HG03469 (cell line): ENCODE data around the gene OTOS.

Experiments
- ATAC-seq: cut with Tn5 transposase; IDR thresholded peaks from one replicate; pipeline ENCODE4 v1.9.1; 2021; ENCODE audit warnings: mild to moderate bottlenecking, moderate library complexity, moderate number of reproducible peaks; ENCODE audit not compliant: unreplicated experiment

The OTOS gene

DNA sequence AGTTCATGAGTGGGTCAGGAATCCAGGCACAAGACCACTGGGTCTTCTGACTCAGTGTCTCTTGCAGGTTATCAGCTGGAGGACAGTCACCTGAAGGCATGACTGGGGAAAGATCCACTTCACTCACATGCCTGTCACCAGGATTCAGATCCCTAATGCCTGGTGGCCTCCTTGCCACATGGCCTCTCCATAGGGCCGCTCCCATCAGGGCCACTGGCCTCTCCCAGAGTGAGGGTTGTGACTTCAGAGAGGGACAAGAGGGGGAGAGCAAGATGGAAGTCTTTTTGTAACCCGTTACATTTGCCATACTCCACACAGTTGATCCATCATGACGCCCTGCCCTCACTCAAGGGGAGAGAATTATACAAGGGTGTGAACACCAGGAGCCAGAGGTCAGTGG is 13.0 kb upstream of the OTOS start:
- no peak for ATAC-seq

DNA sequence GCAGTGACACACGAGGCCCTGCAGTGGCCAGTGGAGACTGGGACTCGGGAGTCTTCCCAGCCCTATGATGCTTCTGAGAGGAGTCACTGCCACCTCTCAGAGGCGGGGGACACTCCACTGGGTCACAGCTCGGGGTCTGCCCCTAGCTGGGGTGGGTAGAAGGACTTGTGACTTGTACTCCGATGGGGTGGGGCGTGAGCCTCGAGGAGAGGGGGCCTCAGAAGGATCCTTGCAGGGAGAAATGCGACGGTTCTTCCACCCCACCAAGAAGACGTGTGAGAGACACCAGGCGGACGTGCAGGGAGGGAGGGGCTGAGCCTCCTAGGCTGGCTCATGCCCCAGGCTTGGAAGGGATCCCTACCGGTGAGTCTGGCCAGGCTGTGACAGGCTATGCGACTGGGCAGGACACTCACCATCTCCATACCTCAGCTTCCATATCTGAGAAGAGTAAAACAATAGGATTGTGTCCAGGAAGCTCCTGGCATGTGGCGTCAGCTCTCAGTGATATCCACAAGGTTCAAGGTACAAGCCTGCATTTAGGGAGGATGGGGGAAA is 11.1 kb upstream of the OTOS start:
- ATAC-seq, result no peak

DNA sequence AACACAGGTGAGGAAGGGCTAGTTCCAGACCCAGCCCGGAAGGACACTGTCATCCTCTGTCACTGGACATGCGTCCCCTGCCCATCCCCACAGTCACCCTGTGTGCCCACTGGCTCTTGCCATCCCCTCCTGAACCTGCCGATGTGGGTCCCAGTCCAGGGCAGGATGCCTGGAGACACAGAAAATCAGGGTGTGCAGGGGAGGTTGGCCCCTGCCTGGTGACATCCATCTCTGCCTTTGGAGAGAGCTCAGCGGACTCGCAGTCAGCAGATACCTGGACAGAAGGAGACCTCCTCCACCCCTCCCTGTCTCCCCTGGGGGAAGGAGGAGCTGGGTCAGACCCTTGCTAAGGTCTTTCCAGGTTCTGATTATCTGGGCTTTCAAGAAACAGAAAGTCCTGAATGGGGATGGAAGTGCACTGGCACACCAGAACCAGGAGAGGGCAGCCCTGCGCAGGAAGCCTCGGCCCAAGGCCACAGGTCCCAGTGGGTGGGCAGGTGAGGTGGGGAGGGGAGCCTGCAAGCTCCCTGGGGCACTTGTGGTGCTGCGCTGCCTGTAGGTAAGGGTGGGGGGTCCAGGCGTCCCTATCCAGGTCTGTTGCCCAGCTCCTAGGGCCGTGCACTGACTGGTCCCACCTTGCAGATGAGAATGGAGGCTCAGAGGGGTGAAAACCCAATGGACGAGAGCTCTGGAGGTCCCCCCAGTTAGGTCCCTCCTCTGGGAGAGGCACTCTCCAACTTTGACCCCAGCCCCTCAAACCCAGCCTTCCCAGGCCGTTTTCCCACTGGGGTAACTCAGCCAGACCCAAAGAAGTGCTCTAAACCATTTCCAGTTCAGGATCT is 9.7 kb upstream of the OTOS start:
- no peak for ATAC-seq

DNA sequence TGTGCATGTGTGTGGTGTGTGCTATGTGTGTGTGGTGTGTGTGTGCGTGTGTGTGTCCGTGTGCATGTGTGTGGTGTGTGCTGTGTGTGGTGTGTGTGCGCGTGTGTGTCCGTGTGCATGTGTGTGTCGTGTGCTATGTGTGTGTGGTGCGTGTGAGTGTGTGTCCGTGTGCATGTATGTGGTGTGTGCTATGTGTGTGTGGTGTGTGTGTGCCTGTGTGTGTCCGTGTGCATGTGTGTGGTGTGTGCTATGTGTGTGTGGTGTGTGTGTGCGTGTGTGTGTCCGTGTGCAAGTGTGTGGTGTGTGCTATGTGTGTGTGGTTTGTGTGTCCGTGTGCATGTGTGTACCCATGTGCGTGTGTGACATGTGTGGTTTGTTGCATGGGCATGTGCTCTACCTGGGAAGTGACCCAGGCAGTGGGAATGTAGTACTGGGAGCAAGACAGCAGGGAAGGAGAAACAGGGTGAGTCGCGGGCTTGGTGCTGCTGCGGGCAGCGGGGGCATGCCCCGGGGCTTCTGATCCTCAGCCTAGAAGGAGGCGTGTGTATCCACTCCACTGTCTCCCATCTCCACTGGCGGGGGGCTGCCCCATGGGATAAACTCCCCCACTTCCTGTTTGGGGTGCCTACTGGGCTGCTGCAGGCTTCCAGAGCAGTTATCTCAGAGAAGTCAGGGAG is 7.6 kb upstream of the OTOS start:
- no peak for ATAC-seq

DNA sequence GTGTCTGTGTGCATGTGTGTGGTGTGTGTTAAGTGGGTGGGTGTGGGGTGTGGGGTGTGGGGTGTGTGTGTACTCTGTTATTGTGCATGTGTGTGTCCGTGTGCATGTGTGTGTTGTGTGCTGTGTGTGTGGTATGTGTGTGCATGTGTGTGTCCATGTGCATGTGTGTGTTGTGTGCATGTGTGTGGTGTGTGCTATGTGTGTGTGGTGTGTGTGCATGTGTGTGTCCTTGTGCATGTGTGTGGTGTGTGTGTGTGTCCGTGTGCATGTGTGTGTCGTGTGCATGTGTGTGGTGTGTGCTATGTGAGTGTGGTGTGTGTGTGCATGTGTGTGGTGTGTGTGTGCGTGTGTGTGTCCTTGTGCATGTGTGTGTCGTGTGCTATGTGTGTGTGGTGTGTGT is 6.9 kb upstream of the OTOS start:
- ATAC-seq, result no peak

DNA sequence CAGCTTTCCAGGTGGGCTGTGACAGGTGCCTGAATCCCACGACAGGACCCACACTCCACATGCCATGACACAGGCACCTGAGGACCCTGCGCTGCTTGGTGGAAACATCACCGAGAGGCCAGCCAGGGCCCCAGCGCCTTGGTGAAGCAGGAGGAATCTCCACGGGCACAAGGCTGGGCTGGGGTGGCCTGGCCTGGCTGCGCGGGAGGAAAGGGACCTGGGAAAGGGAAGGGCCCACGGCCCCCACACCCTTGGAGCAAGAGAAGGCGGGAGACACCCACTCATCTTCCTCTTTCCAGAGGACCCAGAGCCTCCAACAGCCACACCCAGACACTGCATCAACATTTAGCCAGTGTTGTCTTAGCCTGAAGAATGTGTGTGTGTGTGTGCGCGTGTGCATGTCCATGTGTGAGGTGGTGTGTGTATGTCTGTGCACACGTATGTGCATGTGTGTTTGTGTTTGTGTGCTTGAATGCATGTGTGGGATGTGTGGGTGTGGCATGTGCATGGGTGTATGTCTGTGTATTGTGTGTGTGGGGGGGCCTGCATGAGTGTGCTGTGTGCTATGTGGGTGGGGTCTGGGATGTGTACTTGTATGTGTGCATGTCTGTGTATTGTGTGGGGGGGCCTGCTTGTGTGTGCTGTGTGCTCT is 6.3 kb upstream of the OTOS start:
- ATAC-seq, result no peak

DNA sequence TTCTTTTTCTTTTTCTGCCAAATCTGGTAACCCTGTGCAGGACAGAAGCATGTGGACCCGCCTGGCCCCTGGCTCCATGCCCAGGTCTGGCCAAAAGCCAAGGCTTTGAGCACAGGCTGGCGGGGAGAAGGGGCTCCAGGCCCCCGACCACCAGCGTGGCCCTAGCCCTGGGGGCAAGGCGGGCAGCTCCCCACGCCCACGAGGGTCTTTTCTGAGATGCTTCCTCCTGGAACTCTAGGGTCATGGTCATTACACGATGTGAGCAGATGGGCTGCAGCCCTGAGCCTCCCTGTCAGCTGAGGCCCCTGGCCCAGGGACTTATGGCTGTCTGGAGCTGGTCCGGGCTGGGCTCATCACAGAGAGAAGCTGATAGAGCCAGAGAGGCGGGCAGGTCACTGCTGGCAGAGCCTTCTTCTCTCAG is 5.7 kb upstream of the OTOS start:
- ATAC-seq, result no peak

DNA sequence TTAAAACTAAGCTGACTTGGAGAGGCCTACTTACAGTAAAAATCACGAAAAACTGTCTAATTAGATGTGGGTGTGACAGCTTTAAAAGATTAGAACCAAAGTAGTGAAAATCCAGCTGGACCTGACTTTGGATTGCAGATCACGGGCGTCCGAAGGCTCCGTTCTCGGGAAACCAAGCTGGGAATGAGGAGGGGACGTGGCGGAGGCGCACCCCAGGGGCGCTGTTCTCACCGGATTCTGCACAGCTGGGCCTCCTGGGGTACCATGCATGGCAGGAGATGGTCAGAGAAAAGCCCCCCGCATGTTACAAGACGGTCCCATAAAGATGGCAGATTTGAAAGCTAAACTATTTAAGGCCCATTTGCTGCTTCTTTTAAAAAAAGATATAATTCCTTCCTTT is 5.0 kb upstream of the OTOS start:
- ATAC-seq, result no peak

DNA sequence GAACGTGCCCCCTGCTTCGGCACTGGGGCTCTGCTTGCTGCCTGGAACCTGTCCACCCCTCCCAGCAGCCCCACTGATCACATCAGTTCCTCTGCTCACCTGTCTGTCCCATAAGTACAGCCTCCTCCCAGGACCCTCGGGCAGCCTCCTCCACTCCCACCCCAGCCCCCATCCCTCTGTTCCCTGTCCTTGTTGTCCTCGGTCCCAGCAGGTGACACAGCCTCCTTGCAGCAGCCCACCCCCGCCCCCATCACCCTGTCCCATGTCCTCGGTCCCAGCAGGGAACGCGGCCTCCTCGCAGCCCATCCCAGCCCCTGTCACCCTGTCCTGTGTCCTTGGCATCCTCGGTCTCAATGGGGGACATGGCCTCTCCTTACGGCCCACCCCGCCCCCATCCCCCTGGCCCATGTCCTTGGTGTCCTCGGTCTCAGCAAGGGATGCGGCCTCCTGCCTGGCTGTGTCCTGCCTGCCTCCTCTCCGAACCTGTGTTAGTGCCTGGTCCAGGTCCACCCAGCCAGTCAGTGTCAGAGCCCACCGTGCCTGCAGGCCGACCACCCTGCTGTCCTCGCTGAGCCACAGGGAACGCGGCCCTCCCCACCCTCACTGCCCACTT is 4.3 kb upstream of the OTOS start:
- no peak for ATAC-seq

DNA sequence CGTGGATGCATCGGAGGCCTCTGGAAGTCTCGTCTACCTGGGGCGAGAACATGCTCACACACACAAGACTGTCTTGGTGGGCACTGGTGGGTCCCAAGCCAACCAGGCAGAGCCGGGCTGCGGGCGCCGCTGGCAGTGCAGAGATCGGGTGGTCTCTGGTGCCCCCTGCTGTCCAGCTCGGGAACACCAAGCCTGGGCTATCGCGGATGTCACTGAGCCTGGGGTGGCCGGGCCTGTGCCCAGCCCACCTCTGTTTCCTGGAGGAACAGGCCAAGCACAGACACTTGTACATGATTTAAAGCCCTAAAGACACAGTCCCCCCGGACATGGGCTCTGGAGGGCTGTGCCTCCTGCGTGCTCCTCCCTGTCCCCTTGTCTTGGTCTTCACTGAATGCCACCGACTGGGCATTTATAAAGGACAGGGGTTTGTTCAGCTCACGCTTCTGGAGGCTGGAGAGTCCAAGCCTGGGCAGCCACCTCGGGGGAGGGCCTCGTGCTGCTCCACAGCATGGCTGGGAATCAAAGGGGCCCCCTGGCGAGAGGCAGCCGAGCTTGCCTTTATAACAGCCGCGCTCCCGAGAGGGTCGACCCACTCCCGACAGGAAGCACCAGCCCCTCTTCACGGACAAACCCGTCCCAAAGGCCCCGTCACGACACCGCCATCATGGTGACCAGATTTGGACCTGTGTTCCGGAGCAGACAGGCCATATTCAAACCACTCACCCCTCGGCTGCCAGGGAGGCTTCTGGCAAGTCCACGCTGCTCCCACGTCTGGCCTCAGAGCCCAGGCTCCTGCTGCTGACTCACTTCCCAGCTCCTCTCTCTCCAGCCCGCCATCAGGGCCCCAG is 3.6 kb upstream of the OTOS start:
- no peak for ATAC-seq

DNA sequence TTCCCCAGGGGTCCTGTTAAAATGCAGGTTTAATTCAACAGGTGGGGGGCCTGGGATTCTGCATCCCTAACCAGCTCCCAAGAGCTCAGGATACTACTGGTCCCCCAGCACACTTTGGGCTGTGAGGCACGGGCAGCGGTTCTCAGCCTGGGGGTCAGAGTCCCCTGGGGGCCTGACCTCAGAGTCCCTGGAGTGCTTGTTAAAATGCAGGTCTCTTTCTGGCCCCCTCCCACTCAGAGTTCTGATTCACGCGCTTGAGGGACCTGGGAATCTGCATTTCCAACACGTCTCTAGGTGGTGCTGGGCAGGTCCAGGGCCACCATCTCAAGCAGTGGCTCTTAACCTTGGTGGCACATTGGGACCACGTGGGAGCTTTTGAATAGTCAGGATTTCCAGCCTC is 2.8 kb upstream of the OTOS start:
- ATAC-seq, result no peak

DNA sequence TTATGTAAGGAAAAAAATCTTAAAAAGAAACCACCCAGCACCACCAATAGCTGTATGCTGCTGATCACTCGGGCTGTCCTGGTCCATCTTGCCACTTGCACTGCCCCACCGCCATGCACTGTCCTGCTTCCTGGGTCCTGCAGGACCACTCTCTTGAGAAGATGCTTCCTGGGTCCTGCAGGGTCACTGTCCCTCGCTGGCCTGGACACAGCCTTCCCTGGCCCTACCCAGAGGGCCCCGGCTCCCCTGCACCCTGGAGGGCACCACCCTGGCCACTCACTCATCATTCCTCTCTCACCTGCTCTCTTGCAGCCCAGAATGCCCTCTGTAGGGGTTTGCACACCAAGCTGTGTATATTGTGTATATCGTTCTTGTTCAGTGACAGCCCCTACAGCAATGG is 2.4 kb upstream of the OTOS start:
- ATAC-seq, result no peak

DNA sequence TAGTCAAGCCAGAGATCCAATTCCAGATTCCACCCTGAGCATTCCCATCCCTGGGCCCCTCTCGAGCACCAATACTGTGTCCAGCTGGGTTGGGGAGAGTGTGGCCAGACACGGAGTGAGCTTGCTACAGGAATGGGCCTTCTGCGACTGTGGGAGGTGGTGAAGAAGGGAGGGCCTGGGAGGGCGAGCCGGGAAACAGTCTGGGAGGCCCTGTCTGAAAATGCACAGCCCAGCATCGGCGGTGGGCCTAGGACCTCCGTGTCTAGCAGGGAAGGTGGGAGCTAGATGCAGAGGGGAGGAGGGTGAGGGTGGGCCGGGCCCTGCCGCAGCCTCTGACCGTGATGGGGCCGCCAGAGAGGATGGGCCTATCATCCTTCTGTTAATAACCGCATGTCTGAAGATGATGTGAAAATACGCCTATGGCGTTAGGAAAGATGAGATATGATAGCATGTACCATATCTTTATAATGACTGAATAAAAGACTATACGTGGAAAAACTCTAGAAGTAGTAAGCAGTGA is 1.9 kb upstream of the OTOS start:
- no peak for ATAC-seq

DNA sequence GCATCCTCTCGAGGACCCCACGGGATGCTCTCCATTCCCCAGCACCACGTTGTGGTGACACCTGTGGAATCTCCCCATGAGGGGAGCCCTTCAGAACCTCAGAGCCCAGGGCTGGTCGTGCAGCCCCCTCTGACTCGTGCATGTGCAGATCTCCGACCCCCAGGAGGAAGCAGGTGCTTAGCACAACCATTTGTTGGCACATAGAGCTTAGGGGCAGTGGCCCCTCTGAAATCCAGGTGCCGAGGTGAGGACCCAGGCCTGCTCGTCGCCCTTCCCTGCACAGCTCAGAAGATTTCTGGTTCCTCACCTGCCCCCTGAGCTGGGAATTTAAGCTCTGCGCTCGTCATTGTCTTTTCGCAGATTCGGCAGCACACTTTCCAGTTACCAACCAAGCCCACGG is 1.3 kb upstream of the OTOS start:
- no peak for ATAC-seq

DNA sequence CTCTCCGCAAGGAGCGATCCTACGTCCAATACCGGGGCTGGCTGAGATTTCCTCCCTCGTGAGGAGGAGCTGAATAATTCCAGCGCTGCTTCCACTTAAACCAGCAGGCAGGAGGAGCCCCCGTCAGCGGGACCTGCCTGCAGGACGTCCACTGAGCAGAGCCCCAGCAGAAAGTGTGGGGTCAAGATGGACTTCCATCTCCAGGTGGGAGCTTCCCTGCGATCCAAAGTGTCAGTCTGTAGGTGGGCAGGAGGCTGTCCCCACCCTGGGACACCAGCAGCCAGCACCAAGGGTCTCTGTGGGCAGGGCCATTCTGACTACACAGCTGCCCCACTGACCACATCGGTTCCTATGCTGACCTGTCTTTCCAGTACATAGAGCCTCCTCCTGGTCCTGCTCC is 462 bp upstream of the OTOS start:
- no peak for ATAC-seq

DNA sequence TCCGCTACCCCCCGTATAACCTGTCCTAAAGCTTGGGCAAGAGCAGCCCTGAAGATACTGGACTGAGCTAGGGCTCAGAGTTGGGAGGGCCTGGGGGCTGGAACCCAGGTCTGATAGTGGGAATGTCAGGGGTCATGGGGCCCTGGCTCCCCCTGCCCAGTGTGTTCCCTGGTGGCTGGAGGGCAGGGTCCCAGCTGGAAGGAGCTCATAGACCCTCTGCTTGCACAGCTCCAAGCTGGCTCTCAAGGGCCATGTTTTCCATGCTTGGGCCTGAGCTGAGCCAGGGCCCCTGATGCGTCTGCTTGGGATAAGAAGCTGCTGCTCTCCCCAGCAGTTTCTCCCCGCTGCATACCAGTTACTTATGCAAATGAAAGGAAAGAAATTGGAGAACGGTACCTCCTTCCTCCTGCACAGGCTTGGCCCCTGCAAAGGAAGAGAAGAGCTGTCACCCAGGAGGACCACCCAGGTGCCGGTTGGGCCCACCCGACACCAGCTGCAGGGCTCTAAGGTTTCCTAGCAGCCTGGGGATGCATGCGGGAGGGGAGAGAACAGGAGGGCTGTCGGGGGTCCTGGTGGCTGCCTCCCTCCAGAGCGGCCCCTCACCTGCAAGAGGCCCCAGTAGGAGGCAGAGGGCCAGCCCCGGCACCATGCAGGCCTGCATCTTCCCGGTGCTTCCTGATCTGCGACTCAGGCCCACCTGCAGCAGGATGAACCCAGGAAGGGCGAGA is 628 bp downstream of the OTOS start:
- no peak for ATAC-seq

DNA sequence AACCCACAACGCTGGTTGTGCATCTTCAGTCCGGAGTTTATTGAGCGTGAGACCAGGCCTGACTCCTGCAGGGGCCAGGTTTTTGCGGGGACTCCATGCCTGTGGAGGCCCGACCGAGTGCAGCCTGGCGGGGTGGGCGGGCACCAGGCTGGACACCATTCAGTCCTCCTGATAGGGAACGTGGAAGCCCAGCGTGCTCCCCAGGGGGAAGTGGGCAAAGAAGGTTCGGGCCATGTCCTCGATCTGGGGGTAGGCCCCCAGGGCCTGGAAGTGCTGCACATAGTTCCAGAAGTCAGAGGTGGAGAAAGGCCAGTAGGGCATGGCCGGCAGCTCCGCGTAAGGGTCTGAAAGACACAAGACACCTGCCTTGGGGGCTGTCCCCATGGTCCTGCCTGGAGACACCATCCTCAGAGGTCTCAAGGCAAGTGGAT is 1.4 kb downstream of the OTOS start:
- no peak for ATAC-seq

DNA sequence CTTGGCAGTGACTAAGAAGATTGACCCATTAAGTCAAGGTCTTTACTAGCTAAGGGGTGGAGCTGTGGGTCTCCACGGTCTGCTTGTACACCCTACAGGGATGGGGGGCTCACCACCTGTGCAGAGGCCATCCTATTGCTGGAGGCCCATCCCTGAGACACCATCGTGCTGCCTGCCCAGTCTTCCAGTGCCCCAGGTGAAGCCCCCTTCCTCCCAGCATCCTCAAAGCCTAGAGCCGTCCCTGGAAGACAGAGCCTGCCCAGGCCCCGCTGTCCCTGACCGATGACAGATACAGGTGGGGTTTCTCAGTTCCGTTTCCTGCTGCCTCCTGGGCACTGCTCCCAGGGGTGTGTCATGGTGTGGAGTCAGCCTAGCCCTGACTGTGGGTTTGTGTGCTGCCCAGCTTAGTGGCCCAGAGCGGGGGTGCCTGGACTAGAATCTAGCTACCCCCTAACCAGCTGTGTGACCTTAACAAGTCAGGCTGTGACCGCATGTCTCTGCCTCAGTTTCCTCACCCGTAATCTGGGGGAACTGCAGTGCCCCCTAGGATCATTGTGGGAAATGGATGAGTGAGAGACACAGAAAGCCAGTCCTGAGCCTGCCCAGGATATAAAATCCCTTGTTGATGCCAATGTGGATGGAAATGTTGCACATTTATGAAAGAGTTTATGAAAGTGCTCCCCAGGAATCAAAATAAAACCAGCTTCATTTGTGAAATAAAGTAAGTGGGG is 2.0 kb downstream of the OTOS start:
- no peak for ATAC-seq
